B cell (primary cell): Measurements from ENCODE around the gene SMARCD3. TPM values are rescaled to one million over a fixed set of nuclear protein-coding genes. Genes with fewer than 3 reads are reported as not detected.

ENCODE experiments used
- ATAC-seq: fragments of 200-7000 bp; cut with Tn5 transposase; one replicate; pipeline ENCODE4 v1.10.0; 2021; ENCODE audit warnings: low read depth, mild to moderate bottlenecking, moderate number of reproducible peaks, moderate library complexity
- CTCF ChIA-PET: fragments of 350-600 bp; sonication (Branson Sonifier 250); formaldehyde crosslinking; loops from one replicate; lab custom pipeline; 2021; ENCODE audit warnings: antibody characterized with exemption, inconsistent platforms; lab: Charles Lee
- POLR2A ChIA-PET: fragments of 350-600 bp; sonication (Branson Sonifier 250); formaldehyde crosslinking; loops from one replicate; lab custom pipeline; 2021; ENCODE audit warnings: antibody characterized with exemption; lab: Charles Lee
- DNase-seq: peaks from one replicate; pipeline ENCODE4 v3.0.0; 2013
- H2AFZ ChIP-seq: 2 replicates; pipeline ENCODE4 v1.6.1; 2012; ENCODE audit warnings: mild to moderate bottlenecking, low read depth, low read length; ENCODE audit not compliant: insufficient read depth, poor library complexity, severe bottlenecking
- H3K27ac ChIP-seq, 2 donors: 1 replicate in 1 of 2; 2 replicates in 1 of 2; pipeline ENCODE4 v1.5.1; 2012 to 2013; ENCODE audit warnings: low read length in 2 of 2, mild to moderate bottlenecking in 2 of 2, moderate library complexity in 1 of 2
- H3K27me3 ChIP-seq, 4 experiments: fragments of 200-600 bp in 1 of 4; sonication (generic) in 1 of 4; replicated peaks in 1 of 4; 1 replicate in 2 of 4; 2 replicates in 2 of 4; pipeline versions ENCODE4 v1.6.1 to v1.7.0; 2013 to 2016; ENCODE audit warnings: low read length in 3 of 4, mild to moderate bottlenecking in 2 of 4, mixed read lengths in 1 of 4, moderate library complexity in 1 of 4; ENCODE audit not compliant: insufficient read depth in 4 of 4, control insufficient read depth in 3 of 4; ENCODE audit errors: control extremely low read depth in 1 of 4
- H3K36me3 ChIP-seq, 2 experiments: replicated peaks in 1 of 2; 1 replicate in 1 of 2; 2 replicates in 1 of 2; pipeline versions ENCODE4 v1.6.1 to v1.7.1; 2013; ENCODE audit warnings: low read length in 1 of 2; ENCODE audit not compliant: insufficient read depth in 2 of 2, control insufficient read depth in 1 of 2; ENCODE audit errors: control extremely low read depth in 1 of 2, extremely low read depth in 1 of 2
- H3K4me1 ChIP-seq, 2 donors: fragments of 200-600 bp in 1 of 2; sonication (generic) in 1 of 2; 1 replicate in 1 of 2; 2 replicates in 1 of 2; pipeline versions ENCODE4 v1.5.1 to v1.6.1; 2013 to 2017; ENCODE audit warnings: low read length in 2 of 2; ENCODE audit not compliant: control insufficient read depth in 2 of 2, insufficient read depth in 2 of 2
- H3K4me2 ChIP-seq: replicated peaks from 2 replicates; pipeline ENCODE3; 2012; ENCODE audit warnings: mild to moderate bottlenecking, low read depth, low read length; ENCODE audit not compliant: poor library complexity, severe bottlenecking
- H3K4me3 ChIP-seq, 5 experiments: fragments of 200-600 bp in 1 of 5; sonication (generic) in 1 of 5; 1 replicate in 3 of 5; 2 replicates in 2 of 5; pipeline versions ENCODE4 v1.5.1 to v1.7.0; 2011 to 2016; ENCODE audit warnings: low read length in 4 of 5, mild to moderate bottlenecking in 4 of 5, low read depth in 2 of 5, control low read depth in 1 of 5, moderate library complexity in 1 of 5; ENCODE audit not compliant: insufficient read depth in 1 of 5; ENCODE audit errors: control extremely low read depth in 1 of 5, extremely low read depth in 1 of 5
- H3K79me2 ChIP-seq: fragments of 200-600 bp; sonication (generic); one replicate; pipeline ENCODE4 v1.6.0; 2016; ENCODE audit warnings: low read length; ENCODE audit not compliant: control insufficient read depth, insufficient read depth
- H3K9ac ChIP-seq: fragments of 200-600 bp; sonication (generic); 2 replicates; pipeline ENCODE4 v1.6.1; 2017; ENCODE audit warnings: mild to moderate bottlenecking, low read length, moderate library complexity
- H3K9me3 ChIP-seq, 3 donors: one replicate each; pipeline versions ENCODE4 v1.6.1 to v1.7.1; 2013; ENCODE audit warnings: low read length in 2 of 3; ENCODE audit not compliant: control insufficient read depth in 2 of 3, insufficient read depth in 1 of 3; ENCODE audit errors: control extremely low read depth in 1 of 3
- H4K20me1 ChIP-seq: 2 replicates; pipeline ENCODE4 v1.6.0; 2012; ENCODE audit warnings: mild to moderate bottlenecking, low read length; ENCODE audit not compliant: insufficient read depth, control insufficient read depth, poor library complexity, severe bottlenecking
- H3K27ac Mint-ChIP-seq: one replicate; pipeline ENCODE4 v1.8.0; 2021; ENCODE audit warnings: mixed read lengths
- H3K27me3 Mint-ChIP-seq: one replicate; pipeline ENCODE4 v1.8.0; 2021; ENCODE audit warnings: mixed read lengths
- H3K4me1 Mint-ChIP-seq: one replicate; pipeline ENCODE4 v1.8.0; 2021; ENCODE audit warnings: mixed read lengths
- H3K4me3 Mint-ChIP-seq: one replicate; pipeline ENCODE4 v1.8.0; 2021; ENCODE audit warnings: mixed read lengths
- H3K9me3 Mint-ChIP-seq: one replicate; pipeline ENCODE4 v1.8.0; 2022; ENCODE audit warnings: mixed read lengths; ENCODE audit not compliant: insufficient read depth
- EZH2 ChIP-seq: IDR thresholded peaks from 2 replicates; pipeline ENCODE4 v1.6.1; 2012; ENCODE audit warnings: borderline replicate concordance, low read depth, mild to moderate bottlenecking, moderate library complexity, low read length; ENCODE audit not compliant: insufficient read depth, poor library complexity, severe bottlenecking
- WGBS: methylation state at CpG from one replicate; pipeline ENCODE4 v1.1.5; 2013; ENCODE audit warnings: missing lambda C conversion rate; ENCODE audit not compliant: insufficient coverage; 5-methylcytosine and 5-hydroxymethylcytosine counted together
- intact Hi-C: fragments of 100-400 bp; cut with micrococcal nuclease; formaldehyde crosslinking; loops from one replicate; pipeline ENCODE4 v1.10.0; 2022
- polyA plus RNA-seq: library from polyadenylated mRNA; depleted of rRNA; stranded (reverse); fragments of >200 nt; gene quantifications from 2 replicates; pipeline ENCODE4 v1.2.3, GENCODE V29; 2012
- total RNA-seq, 2 donors: library from RNA; stranded (reverse); fragments of 120-200 nt in 1 of 2; gene quantifications; 1 replicate in 1 of 2; 2 replicates in 1 of 2; pipeline versions ENCODE4 v1.2.3 to v1.2.4, GENCODE V29; 2013 to 2022
- TF ChIP-seq, protein P1 (sequence below): fragments of 200-600 bp; IDR thresholded peaks from one replicate; pipeline ENCODE4 v1.8.0; 2022; ENCODE audit warnings: antibody characterized with exemption, mild to moderate bottlenecking

SMARCD3 gene
- total and polyA plus RNA-seq, 2 donors (not counting 1 experiment from before 2014, with no cell fraction given) = 1.0 TPM; not detected in 1

DNA sequence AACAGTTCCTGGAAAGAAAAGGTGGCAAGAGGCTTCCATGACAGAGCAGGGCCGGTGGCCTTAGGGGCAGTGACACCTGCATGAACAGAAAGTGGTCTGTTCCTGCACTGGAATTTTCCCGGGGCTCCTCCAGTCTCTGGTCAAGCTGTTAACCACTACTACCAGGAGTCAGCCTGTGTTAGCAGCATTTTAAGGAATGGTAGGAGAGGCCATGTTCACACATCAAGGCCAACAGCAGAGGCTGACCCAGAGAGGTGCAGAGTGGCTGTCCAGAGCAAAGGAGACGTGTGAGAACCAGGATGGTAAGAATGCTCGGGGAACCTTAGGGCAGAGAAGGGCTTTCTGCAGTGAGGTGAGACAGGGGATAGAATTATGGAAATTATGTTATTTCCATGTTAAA, 46.7 kb downstream of the SMARCD3 start:
- ChIA-PET CTCF (no interaction called here), POLR2A (no interaction called here)
- no peaks in the 10 kb centered on the region for H3K9me3 ChIP-seq
- no peaks in the 10 kb centered on the region for H3K4me1 ChIP-seq
- intact Hi-C loops = no loop called here
- H3K4me3 Mint-ChIP-seq = no peak overlapping the region
- H3K4me2 ChIP-seq = no peak overlapping the region
- no peaks in the 10 kb centered on the region for H3K4me1 Mint-ChIP-seq
- peaks cover 0 to 26% (median 1%) of the 10 kb centered on the region in 4 experiments for H3K27me3 ChIP-seq
- H3K4me3 ChIP-seq = no peak overlapping the region
- no peak overlapping the region for H3K27ac Mint-ChIP-seq
- no peaks in the 10 kb centered on the region for H4K20me1 ChIP-seq
- no peaks in the 10 kb centered on the region for H3K9me3 Mint-ChIP-seq
- no peak overlapping the region for H3K9ac ChIP-seq
- no peaks in the 10 kb centered on the region for H3K36me3 ChIP-seq
- ATAC-seq = no peak
- peaks cover 22% of the 10 kb centered on the region for H3K27me3 Mint-ChIP-seq
- no peak overlapping the region for H3K27ac ChIP-seq
- DNase-seq = no peak
- no peaks in the 10 kb centered on the region for H3K79me2 ChIP-seq
- no peak overlapping the region for H2AFZ ChIP-seq
- WGBS = 100% methylated on average over 3 of the region's 4 CpGs
- TF ChIP-seq EZH2 = no peak

DNA sequence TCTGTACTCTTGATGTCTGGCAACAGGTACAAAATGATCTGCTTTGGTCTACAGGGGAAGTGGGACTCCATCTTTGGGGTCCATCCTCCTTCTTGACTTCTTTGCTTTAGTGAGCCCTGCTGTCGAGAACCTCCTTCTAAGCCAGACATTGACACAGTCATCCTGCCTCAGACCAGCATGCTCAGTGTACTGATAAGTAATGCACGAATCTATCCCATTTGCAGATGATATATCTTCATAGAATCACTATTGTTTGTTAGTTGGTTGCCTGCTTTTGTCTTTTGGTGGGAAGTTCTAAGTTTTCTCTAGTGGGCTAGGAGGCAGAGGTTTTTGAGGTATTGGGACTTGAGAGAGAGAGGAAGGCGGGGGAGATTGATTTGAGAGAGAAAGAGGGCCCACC, 47.1 kb downstream of the SMARCD3 start:
- H3K27ac Mint-ChIP-seq = no peak overlapping the region
- no peaks in the 10 kb centered on the region for H3K9me3 Mint-ChIP-seq
- intact Hi-C loops = no loop called here
- no peak overlapping the region for H3K4me2 ChIP-seq
- ChIA-PET CTCF (no interaction called here), POLR2A (no interaction called here)
- H3K27ac ChIP-seq = no peak overlapping the region
- ATAC-seq (no peak), DNase-seq (no peak)
- no peak overlapping the region for H3K4me3 ChIP-seq
- H3K4me3 Mint-ChIP-seq = no peak overlapping the region
- H3K9me3 ChIP-seq = no peaks in the 10 kb centered on the region
- H3K9ac ChIP-seq = no peak overlapping the region
- TF ChIP-seq EZH2 = no peak
- TF ChIP-seq, protein P1, sequence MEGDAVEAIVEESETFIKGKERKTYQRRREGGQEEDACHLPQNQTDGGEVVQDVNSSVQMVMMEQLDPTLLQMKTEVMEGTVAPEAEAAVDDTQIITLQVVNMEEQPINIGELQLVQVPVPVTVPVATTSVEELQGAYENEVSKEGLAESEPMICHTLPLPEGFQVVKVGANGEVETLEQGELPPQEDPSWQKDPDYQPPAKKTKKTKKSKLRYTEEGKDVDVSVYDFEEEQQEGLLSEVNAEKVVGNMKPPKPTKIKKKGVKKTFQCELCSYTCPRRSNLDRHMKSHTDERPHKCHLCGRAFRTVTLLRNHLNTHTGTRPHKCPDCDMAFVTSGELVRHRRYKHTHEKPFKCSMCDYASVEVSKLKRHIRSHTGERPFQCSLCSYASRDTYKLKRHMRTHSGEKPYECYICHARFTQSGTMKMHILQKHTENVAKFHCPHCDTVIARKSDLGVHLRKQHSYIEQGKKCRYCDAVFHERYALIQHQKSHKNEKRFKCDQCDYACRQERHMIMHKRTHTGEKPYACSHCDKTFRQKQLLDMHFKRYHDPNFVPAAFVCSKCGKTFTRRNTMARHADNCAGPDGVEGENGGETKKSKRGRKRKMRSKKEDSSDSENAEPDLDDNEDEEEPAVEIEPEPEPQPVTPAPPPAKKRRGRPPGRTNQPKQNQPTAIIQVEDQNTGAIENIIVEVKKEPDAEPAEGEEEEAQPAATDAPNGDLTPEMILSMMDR = no peak
- no peaks in the 10 kb centered on the region for H3K4me1 Mint-ChIP-seq
- no peaks in the 10 kb centered on the region for H3K79me2 ChIP-seq
- H3K36me3 ChIP-seq = no peaks in the 10 kb centered on the region
- 89% methylated on average over 1 of the region's 3 CpGs for WGBS
- H4K20me1 ChIP-seq = no peaks in the 10 kb centered on the region
- H3K4me1 ChIP-seq = no peaks in the 10 kb centered on the region
- peaks cover 0 to 26% (median 1%) of the 10 kb centered on the region in 4 experiments for H3K27me3 ChIP-seq
- no peak overlapping the region for H2AFZ ChIP-seq
- H3K27me3 Mint-ChIP-seq = peaks cover 20% of the 10 kb centered on the region
